Right atrium auricular region (tissue), 2 donors: ENCODE results near the gene PSMB3. TPM values are rescaled to one million over a fixed set of nuclear protein-coding genes. Genes with fewer than 3 reads are reported as not detected.

Experiments used
- DNase-seq: peaks from one replicate; pipeline ENCODE4 v3.0.0-alpha.2; 2019; ENCODE audit warnings: low spot score
- H3K27ac ChIP-seq, 2 donors: fragments of 200-600 bp; sonication (generic); 1 replicate in 1 of 2; 2 replicates in 1 of 2; pipeline ENCODE4 v1.5.1; 2016 to 2019
- H3K27me3 ChIP-seq, 2 donors: fragments of 200-600 bp; sonication (generic); one replicate each; pipeline versions ENCODE4 v1.5.1 to v1.6.0; 2017 to 2019
- H3K36me3 ChIP-seq: fragments of 200-600 bp; sonication (generic); one replicate; pipeline ENCODE4 v1.5.1; 2016
- H3K4me1 ChIP-seq, 2 donors: fragments of 200-600 bp; sonication (generic); one replicate each; pipeline versions ENCODE4 v1.5.1 to v1.6.0; 2017 to 2019
- H3K4me3 ChIP-seq, 2 donors: fragments of 200-600 bp; sonication (generic); 1 replicate in 1 of 2; 2 replicates in 1 of 2; pipeline ENCODE4 v1.5.1; 2017 to 2019; ENCODE audit warnings: mild to moderate bottlenecking in 1 of 2, moderate library complexity in 1 of 2
- H3K9me3 ChIP-seq, 2 donors: fragments of 200-600 bp; sonication (generic); one replicate each; pipeline ENCODE4 v1.5.1; 2019
- total RNA-seq, 2 donors: library from RNA; depleted of rRNA; stranded (reverse); fragments of >200 nt; gene quantifications; one replicate each; pipeline ENCODE4 v1.1.0, GENCODE V29; 2016
- TF ChIP-seq, protein P1 (sequence below), 2 donors: fragments of 200-600 bp; sonication (generic); IDR thresholded peaks; one replicate each; pipeline ENCODE4 v1.5.1; 2019; ENCODE audit warnings: antibody characterized with exemption in 2 of 2

The PSMB3 gene
- total RNA-seq, 2 donors from 2014 or later: 185 to 200 TPM

DNA sequence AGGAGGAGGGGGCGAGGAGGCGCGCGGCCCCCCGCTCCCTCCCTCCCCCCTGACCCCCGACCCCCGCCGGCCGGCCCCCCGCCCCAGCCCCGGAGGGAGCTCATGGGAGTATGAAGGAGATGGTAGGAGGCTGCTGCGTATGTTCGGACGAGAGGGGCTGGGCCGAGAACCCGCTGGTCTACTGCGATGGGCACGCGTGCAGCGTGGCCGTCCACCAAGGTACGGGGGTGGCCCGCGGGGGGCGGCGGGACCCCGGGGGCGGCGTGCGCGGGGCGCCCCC, 47.1 kb upstream of the PSMB3 start:
- TF ChIP-seq, protein P1, sequence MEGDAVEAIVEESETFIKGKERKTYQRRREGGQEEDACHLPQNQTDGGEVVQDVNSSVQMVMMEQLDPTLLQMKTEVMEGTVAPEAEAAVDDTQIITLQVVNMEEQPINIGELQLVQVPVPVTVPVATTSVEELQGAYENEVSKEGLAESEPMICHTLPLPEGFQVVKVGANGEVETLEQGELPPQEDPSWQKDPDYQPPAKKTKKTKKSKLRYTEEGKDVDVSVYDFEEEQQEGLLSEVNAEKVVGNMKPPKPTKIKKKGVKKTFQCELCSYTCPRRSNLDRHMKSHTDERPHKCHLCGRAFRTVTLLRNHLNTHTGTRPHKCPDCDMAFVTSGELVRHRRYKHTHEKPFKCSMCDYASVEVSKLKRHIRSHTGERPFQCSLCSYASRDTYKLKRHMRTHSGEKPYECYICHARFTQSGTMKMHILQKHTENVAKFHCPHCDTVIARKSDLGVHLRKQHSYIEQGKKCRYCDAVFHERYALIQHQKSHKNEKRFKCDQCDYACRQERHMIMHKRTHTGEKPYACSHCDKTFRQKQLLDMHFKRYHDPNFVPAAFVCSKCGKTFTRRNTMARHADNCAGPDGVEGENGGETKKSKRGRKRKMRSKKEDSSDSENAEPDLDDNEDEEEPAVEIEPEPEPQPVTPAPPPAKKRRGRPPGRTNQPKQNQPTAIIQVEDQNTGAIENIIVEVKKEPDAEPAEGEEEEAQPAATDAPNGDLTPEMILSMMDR (IDR thresholded peaks at IDR 0.05): no peak
- peaks cover 0 to 55% of the 10 kb centered on the region in 2 donors for H3K4me1 ChIP-seq
- no peak for DNase-seq
- no peaks in the 10 kb centered on the region for H3K9me3 ChIP-seq
- H3K36me3 ChIP-seq: peaks cover 20% of the 10 kb centered on the region
- no peaks in the 10 kb centered on the region for H3K27me3 ChIP-seq
- peak overlapping the region; percentile 71 to 93 for H3K4me3 ChIP-seq
- peak overlapping the region; percentile 93 to 95 for H3K27ac ChIP-seq

DNA sequence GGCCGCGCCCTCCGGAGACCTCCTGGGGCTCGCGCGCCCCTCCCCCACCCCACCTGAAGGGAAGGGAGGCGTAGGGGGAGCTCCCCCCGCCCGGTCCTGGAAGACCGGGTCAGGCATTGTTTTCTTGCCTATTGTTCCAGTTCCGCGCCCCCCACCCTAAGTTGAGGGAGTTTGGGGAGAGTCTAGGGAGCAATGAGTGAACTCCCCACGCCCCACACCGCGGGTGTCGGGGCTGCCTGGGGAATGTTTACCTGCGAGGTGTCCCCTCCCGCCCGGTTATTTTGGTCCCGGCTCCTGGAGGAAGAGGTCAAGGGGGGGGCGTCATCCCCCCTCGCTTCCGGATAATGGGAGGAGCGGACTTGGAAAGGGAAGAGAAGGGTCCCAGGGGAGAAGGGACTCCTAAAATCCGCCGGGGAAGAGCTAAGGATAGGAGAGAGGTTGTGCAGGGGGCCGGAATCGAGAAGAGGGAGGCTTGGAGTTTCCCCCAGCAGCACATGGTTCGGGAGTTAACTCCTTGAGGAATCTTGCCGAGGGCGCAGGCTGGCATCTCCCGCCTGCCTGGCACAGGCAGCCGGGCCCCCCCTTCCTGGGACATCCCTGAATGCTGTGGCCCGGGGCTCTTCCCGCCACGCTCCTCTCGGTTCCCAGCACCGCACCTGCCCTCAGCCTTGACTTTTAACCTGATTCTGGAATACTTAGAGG, 46.6 kb upstream of the PSMB3 start:
- no peaks in the 10 kb centered on the region for H3K9me3 ChIP-seq
- H3K4me1 ChIP-seq: peaks cover 0 to 59% of the 10 kb centered on the region in 2 donors
- H3K27ac ChIP-seq: peak overlapping the region; percentile 93 to 95
- H3K36me3 ChIP-seq: peaks cover 20% of the 10 kb centered on the region
- no peaks in the 10 kb centered on the region for H3K27me3 ChIP-seq
- TF ChIP-seq, protein P1 (IDR thresholded peaks at IDR 0.05): no peak
- peak overlapping the region; percentile 71 to 93 for H3K4me3 ChIP-seq
- DNase-seq: peak; percentile 66

DNA sequence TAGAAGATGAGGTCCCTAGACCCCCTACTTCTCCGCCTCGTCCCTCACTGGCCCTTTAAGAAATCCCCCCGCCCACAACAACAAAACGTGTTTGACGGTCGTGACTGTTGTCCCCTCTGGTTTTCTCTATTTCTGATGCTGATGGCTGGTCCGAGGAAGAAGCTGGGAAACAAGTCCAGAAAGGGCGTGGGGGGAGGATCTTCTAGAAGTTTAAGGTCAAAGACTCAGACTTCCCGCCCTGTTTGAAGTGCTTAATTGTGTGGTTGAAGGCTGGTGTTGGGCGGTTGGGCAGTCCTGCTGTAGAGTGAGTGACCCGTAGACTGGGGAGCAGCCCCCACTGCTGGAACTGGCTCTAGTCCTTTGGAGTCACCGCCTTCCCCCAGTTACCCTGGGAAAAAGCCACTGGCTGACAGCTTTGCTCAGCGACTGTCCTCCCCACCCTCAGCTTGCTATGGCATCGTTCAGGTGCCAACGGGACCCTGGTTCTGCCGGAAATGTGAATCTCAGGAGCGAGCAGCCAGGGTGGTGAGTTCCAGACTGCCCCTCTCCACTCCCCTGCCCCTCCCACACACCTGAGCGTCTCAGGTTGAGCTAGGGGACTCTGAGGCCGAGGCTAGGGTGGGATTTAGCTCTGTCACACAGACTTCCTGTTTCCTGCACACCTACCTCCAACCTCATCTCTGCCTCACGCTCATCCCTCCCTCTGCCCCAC, 45.9 kb upstream of the PSMB3 start:
- Histone ChIP-seq H3K4me1 (peaks cover 0 to 59% of the 10 kb centered on the region in 2 donors), H3K9me3 (no peaks in the 10 kb centered on the region), H3K27ac (peak overlapping the region; percentile 93 to 95), H3K4me3 (peak overlapping the region; percentile 71 to 93), H3K27me3 (no peaks in the 10 kb centered on the region), H3K36me3 (peaks cover 27% of the 10 kb centered on the region)
- TF ChIP-seq, protein P1 (IDR thresholded peaks at IDR 0.05): no peak
- DNase-seq: no peak

DNA sequence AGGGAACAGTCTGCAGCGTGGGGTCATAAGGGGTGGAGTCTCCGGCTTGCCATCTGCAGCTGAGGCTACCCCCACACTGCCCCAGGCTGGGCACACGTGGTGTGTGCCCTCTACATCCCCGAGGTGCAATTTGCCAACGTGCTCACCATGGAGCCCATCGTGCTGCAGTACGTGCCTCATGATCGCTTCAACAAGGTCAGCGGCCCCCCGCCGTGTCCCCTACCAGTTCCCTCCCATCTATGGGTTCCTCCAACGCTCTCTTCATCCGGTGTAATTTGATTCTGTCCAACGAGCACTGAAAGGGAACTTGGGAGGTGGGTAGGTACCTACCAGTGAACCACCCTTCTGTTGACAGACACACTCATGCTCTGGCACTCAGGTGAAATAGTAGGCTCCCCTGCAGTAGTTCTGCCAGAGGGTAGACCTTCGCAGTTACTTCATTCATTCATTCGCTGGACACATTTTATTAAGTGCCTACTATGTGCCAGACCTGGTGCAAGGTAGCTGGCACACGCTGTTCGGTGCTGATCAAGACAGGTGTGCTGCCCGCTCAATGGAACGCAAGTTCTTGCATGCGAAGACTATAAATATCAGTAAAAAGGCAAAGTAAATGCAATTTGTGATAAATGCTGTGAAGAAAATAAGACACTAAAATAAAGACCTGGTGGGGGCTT, 44.7 kb upstream of the PSMB3 start:
- Histone ChIP-seq H3K4me1 (peaks cover 0 to 65% of the 10 kb centered on the region in 2 donors), H3K27me3 (no peaks in the 10 kb centered on the region)

DNA sequence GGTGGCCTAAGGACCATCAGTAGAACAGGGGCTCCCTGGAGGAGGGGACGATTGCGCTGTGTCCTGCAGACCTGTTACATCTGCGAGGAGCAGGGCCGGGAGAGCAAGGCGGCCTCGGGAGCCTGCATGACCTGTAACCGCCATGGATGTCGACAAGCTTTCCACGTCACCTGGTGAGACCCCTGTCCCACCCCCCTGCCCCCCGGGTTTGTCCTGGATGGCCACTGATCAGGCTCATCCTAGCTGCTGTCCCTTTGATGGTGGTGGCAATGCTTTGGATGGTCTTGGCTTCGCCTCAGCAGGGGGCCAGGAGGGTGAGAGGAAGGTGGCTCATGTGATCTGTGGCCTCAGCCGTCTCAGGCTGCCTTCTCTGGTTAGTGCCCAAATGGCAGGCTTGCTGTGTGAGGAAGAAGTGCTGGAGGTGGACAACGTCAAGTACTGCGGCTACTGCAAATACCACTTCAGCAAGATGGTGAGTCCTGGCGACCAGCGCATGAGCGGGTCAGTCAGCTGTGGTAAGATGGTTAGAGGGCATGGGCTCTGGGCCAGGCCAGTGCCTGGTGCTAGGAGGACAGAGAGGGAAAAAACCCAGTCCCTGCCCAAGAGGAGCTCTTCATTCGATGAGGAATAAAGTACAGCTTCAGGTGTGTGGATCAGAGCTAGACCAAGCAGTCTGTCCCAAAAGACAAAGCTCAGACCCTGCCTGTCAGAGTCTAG, 43.3 kb upstream of the PSMB3 start:
- no peak for DNase-seq
- peaks cover 53% of the 10 kb centered on the region for H3K36me3 ChIP-seq
- H3K27me3 ChIP-seq: no peaks in the 10 kb centered on the region
- H3K4me3 ChIP-seq: no peak overlapping the region
- TF ChIP-seq, protein P1 (IDR thresholded peaks at IDR 0.05): no peak
- H3K27ac ChIP-seq: peak overlapping the region in 1 of 2 donors; percentile 86
- H3K4me1 ChIP-seq: peaks cover 0 to 57% of the 10 kb centered on the region in 2 donors
- no peaks in the 10 kb centered on the region for H3K9me3 ChIP-seq

More for the DNA sequence above, 44.7 kb upstream of the PSMB3 start:
- H3K27ac ChIP-seq: peak overlapping the region in 1 of 2 donors; percentile 93
- peaks cover 39% of the 10 kb centered on the region for H3K36me3 ChIP-seq
- DNase-seq: no peak
- TF ChIP-seq, protein P1 (IDR thresholded peaks at IDR 0.05): no peak
- H3K4me3 ChIP-seq: no peak overlapping the region
- H3K9me3 ChIP-seq: no peaks in the 10 kb centered on the region
